HG03108 (cell line): ENCODE data around the gene LAMB4.

ENCODE experiments used
- ATAC-seq: cut with Tn5 transposase; IDR thresholded peaks from one replicate; pipeline ENCODE4 v1.9.1; 2021; ENCODE audit warnings: moderate library complexity; ENCODE audit not compliant: unreplicated experiment

Gene LAMB4

GRCh38 chr7:107973861-107974260 lies 156.3 kb downstream of the LAMB4 start:
- ATAC-seq = no peak
